Measurements from ENCODE around the gene CCDC18. TPM values are rescaled to one million over a fixed set of nuclear protein-coding genes. Genes with fewer than 3 reads are reported as not detected.

Gene CCDC18
- total and polyA plus RNA-seq, 2 experiments from 2014 or later = 16.3 to 47.9 TPM

Small RNA genes lying within 50 kb of the gene (small RNA-seq; reads per million reads assigned to genes)
- gene AC126124.1 (ENCODE audit: low replicate concordance) = not detected
- gene AL139421.1 (ENCODE audit: low replicate concordance) = not detected

Other genes starting within 250 kb of the CCDC18 start
- 5.0 and 6.1 TPM in 2 replicates for gene DIPK1A, start 219.3 kb upstream of the CCDC18 start, total RNA-seq (2014; rRNA removed; shearing (Covaris generic))
- 3.3 and 4.8 TPM in 2 replicates for gene DIPK1A, start 219.3 kb upstream of the CCDC18 start, polyA plus RNA-seq (2016; fragmentation: Nextera tagmentation; extraction: Ambion mirVana)
- gene MTF2, start 101.4 kb upstream of the CCDC18 start, total RNA-seq (2014; rRNA removed; shearing (Covaris generic)) = 77.2 and 82.1 TPM in 2 replicates
- 105 and 133 TPM in 2 replicates for gene MTF2, start 101.4 kb upstream of the CCDC18 start, polyA plus RNA-seq (2016; fragmentation: Nextera tagmentation; extraction: Ambion mirVana)
- 45.2 and 52.2 TPM in 2 replicates for gene TMED5, start 311 bp upstream of the CCDC18 start, total RNA-seq (2014; rRNA removed; shearing (Covaris generic))
- gene TMED5, start 311 bp upstream of the CCDC18 start, polyA plus RNA-seq (2016; fragmentation: Nextera tagmentation; extraction: Ambion mirVana) = 20.2 and 25.0 TPM in 2 replicates
- gene DR1, start 165.2 kb downstream of the CCDC18 start, total RNA-seq (2014; rRNA removed; shearing (Covaris generic)) = 59.6 and 61.2 TPM in 2 replicates
- gene DR1, start 165.2 kb downstream of the CCDC18 start, polyA plus RNA-seq (2016; fragmentation: Nextera tagmentation; extraction: Ambion mirVana) = 20.5 and 20.9 TPM in 2 replicates